Osteoblast (primary cell): ENCODE results near the gene GPR179. TPM values are rescaled to one million over a fixed set of nuclear protein-coding genes. Genes with fewer than 3 reads are reported as not detected.

Experiments used
- DNase-seq: peaks from one replicate; pipeline ENCODE4 v3.0.0; 2011; ENCODE audit warnings: low spot score, mixed read lengths; ENCODE audit not compliant: insufficient read length; ENCODE audit errors: missing footprints
- H2AFZ ChIP-seq: 2 replicates; pipeline ENCODE4 v1.6.0; 2011; ENCODE audit warnings: mild to moderate bottlenecking, low read length
- H3K27ac ChIP-seq: 2 replicates; pipeline ENCODE4 v1.5.1; 2011; ENCODE audit warnings: mild to moderate bottlenecking, low read depth, low read length, moderate library complexity
- H3K27me3 ChIP-seq: 2 replicates; pipeline ENCODE4 v1.6.0; 2012; ENCODE audit warnings: mild to moderate bottlenecking, control low read depth, inconsistent platforms, low read length, moderate library complexity; ENCODE audit not compliant: insufficient read depth
- H3K36me3 ChIP-seq: 2 replicates; pipeline ENCODE4 v1.5.1; 2011; ENCODE audit warnings: mild to moderate bottlenecking, low read length, control low read depth, moderate library complexity; ENCODE audit not compliant: insufficient read depth
- H3K4me1 ChIP-seq: 2 replicates; pipeline ENCODE4 v1.5.1; 2011; ENCODE audit warnings: mild to moderate bottlenecking, low read length, control low read depth, moderate library complexity; ENCODE audit not compliant: insufficient read depth
- H3K4me2 ChIP-seq: 2 replicates; pipeline ENCODE4 v1.6.0; 2011; ENCODE audit warnings: mild to moderate bottlenecking, low read length; ENCODE audit not compliant: insufficient read depth
- H3K4me3 ChIP-seq: fragments of 200-600 bp; sonication (generic); 3 replicates; pipeline ENCODE4 v1.5.1; 2012; ENCODE audit warnings: mild to moderate bottlenecking, low read length, inconsistent platforms; ENCODE audit not compliant: insufficient read depth
- H3K79me2 ChIP-seq: 2 replicates; pipeline ENCODE4 v1.6.0; 2012; ENCODE audit warnings: mild to moderate bottlenecking, low read length, control low read depth, inconsistent platforms; ENCODE audit not compliant: insufficient read depth
- H3K9me3 ChIP-seq: 2 replicates; pipeline ENCODE4 v1.5.1; 2011; ENCODE audit warnings: low read depth, low read length, control low read depth
- H4K20me1 ChIP-seq: 2 replicates; pipeline ENCODE4 v1.6.0; 2012; ENCODE audit warnings: mild to moderate bottlenecking, low read length, control low read depth; ENCODE audit not compliant: insufficient read depth
- total RNA-seq: library from RNA; depleted of rRNA; stranded (reverse); fragments of >200 nt; gene quantifications from 2 replicates; pipeline ENCODE4 v1.2.3, GENCODE V29; 2012
- TF ChIP-seq, protein P1 (sequence below): IDR thresholded peaks from 2 replicates; pipeline ENCODE4 v1.5.1; 2011; ENCODE audit warnings: mild to moderate bottlenecking, low read depth, low read length, moderate library complexity; ENCODE audit errors: extremely low read depth

The GPR179 gene
- total RNA-seq, 1 donor = not detected

DNA sequence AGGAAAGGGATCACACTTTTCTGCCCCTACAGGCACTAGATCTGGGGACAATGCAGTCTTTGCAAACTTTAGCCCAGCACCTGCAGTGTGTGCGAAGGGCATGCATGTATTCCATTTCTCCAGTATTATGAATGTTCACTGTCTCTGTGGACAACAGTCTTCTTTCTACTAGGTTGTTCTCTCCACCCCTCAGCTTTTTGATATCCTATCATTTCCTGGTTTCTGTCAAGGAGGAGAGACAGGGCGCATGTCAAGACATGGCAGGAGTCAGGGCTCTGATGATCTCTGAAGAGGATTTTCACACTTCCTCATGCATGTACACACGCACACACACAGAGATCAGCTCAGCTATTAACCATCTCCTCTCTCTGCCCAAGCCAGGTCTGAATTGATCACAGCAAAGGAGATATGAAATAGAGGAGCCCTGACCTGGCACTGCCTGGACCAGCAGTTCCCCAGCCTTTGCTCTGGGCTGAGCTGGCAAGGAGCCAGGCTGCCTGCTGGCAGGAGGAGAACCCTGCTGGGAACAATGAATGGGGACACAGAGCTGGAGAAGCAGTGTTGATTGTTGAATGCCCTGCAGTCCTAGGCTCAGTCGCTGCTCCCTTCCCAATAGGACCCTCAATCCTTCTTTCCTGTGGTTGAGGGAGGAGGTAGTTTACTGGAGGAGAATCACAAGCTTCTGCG is 2.6 kb downstream of the GPR179 start:
- Histone ChIP-seq H3K36me3 (no peaks in the 10 kb centered on the region), H4K20me1 (no peaks in the 10 kb centered on the region), H3K79me2 (no peaks in the 10 kb centered on the region), H3K4me3 (no peak overlapping the region), H3K9me3 (no peaks in the 10 kb centered on the region), H2AFZ (no peak overlapping the region), H3K4me1 (no peaks in the 10 kb centered on the region), H3K4me2 (no peak overlapping the region), H3K27me3 (peaks cover 13% of the 10 kb centered on the region), H3K27ac (no peak overlapping the region)
- no peak for DNase-seq
- TF ChIP-seq, protein P1, sequence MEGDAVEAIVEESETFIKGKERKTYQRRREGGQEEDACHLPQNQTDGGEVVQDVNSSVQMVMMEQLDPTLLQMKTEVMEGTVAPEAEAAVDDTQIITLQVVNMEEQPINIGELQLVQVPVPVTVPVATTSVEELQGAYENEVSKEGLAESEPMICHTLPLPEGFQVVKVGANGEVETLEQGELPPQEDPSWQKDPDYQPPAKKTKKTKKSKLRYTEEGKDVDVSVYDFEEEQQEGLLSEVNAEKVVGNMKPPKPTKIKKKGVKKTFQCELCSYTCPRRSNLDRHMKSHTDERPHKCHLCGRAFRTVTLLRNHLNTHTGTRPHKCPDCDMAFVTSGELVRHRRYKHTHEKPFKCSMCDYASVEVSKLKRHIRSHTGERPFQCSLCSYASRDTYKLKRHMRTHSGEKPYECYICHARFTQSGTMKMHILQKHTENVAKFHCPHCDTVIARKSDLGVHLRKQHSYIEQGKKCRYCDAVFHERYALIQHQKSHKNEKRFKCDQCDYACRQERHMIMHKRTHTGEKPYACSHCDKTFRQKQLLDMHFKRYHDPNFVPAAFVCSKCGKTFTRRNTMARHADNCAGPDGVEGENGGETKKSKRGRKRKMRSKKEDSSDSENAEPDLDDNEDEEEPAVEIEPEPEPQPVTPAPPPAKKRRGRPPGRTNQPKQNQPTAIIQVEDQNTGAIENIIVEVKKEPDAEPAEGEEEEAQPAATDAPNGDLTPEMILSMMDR = no peak

DNA sequence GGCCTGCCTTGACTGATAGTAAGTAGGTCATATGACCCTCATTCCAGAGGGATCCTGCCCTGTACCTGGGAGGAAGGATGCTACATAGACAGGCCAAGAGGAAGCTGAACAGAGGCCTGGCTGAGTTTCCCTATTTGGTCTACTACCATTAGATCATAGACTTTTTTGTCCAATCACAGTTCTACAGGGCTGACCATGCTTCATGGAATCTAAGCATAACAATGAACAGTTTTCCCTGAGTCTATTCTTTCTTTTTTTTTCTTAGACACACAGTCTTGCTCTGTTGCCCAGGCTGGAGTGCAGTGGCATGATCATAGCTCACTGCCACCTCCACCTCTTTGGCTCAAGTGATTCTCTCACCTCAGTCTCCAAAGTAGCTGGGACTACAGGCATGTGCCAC is 3.9 kb downstream of the GPR179 start:
- no peaks in the 10 kb centered on the region for H3K79me2 ChIP-seq

DNA sequence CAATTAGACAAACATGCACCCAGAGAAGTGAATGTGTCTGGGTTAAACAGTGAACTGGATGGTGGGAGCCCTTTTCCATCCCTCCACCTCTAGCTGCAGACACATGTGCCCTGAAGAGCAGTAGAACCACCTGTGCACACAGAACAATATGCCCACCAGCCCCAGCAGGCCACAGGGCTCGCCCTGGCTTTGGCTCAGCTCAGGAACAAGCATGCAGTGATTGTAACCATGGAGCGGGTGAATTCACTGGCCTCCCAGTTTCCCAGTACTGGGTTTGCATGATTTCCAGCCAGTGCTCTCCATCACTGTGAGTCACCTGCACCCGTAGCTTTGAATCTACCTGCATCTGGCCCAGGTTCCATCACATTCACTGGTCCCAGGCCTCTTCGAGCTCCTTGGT is 5.2 kb downstream of the GPR179 start:
- Histone ChIP-seq H3K27ac (no peak overlapping the region), H3K4me2 (no peak overlapping the region), H3K36me3 (no peaks in the 10 kb centered on the region), H3K27me3 (peaks cover 24% of the 10 kb centered on the region), H2AFZ (no peak overlapping the region), H3K9me3 (no peaks in the 10 kb centered on the region), H3K79me2 (no peaks in the 10 kb centered on the region), H3K4me1 (no peaks in the 10 kb centered on the region), H4K20me1 (no peaks in the 10 kb centered on the region), H3K4me3 (no peak overlapping the region)
- TF ChIP-seq, protein P1 = no peak
- DNase-seq = no peak

More for the DNA sequence above, 3.9 kb downstream of the GPR179 start:
- Histone ChIP-seq H3K4me3 (no peak overlapping the region), H2AFZ (no peak overlapping the region), H3K4me1 (no peaks in the 10 kb centered on the region), H4K20me1 (no peaks in the 10 kb centered on the region), H3K27ac (no peak overlapping the region), H3K27me3 (peaks cover 17% of the 10 kb centered on the region), H3K36me3 (no peaks in the 10 kb centered on the region), H3K4me2 (no peak overlapping the region), H3K9me3 (no peaks in the 10 kb centered on the region)
- TF ChIP-seq, protein P1 = no peak
- DNase-seq = no peak

DNA sequence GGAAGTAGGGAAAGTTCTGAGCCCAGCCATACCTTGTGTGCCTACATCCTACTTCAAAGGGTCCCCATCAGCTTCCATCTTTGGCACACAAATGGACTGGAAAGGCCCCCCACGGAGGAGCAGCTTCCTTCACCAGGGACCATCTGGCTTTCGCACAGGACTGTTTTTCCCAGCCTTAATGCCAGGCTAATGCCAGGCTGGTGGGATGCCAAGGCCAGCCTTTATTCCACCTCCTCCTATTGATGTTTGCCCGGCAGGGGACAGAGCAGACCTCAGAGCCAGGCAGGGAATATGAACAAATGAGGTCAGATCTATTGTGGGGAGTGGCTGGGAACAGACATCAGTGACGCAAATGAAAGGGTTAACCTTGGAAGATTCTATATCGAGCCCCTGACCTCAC is 5.7 kb downstream of the GPR179 start:
- Histone ChIP-seq H4K20me1 (no peaks in the 10 kb centered on the region), H3K36me3 (no peaks in the 10 kb centered on the region), H3K4me3 (no peak overlapping the region), H3K79me2 (no peaks in the 10 kb centered on the region), H3K27me3 (peaks cover 27% of the 10 kb centered on the region), H3K27ac (no peak overlapping the region), H3K4me1 (no peaks in the 10 kb centered on the region), H3K9me3 (no peaks in the 10 kb centered on the region), H3K4me2 (no peak overlapping the region), H2AFZ (no peak overlapping the region)
- TF ChIP-seq, protein P1 = no peak
- DNase-seq = no peak
